Endometrial microvascular endothelial cells (primary cell): ENCODE data around the gene UBC. TPM values are rescaled to one million over a fixed set of nuclear protein-coding genes. Genes with fewer than 3 reads are reported as not detected.
"Not testable (repeated sequence)": the region's sequence is repeated elsewhere in the genome, so short reads cannot be mapped to it uniquely, and the experiment has no call there.

Source experiments
- in situ Hi-C: cut with HindIII; loops from 2 replicates; pipeline ENCODE4 v1.10.0; 2017; ENCODE audit warnings: low sequenced_read_pairs, low pct_unique_long_range_greater_than_20kb; ENCODE audit errors: inconsistent ontology term
- total RNA-seq: library from RNA; depleted of rRNA; stranded (reverse); fragments of >200 nt; gene quantifications from one replicate; pipeline ENCODE4 v1.2.3, GENCODE V29; 2015; ENCODE audit errors: inconsistent ontology term

Gene UBC
- total RNA-seq, 1 donor from 2014 or later: 1,415 TPM

- in situ Hi-C loops: no loop called here
Observed at GRCh38 chr12:124917135-124917840, 2.8 kb upstream of the UBC start.

GRCh38 chr12:124916374-124917134 is 2.1 kb upstream of the UBC start:
- in situ Hi-C loops: no loop called here

- in situ Hi-C loops: no loop called here
Observed at GRCh38 chr12:124915239-124916236, 1.1 kb upstream of the UBC start.

- in situ Hi-C loops: no loop called here
Observed at GRCh38 chr12:124913474-124914391, 717 bp downstream of the UBC start.

- in situ Hi-C loops: not testable (repeated sequence)
Observed at GRCh38 chr12:124912529-124913287, 1.7 kb downstream of the UBC start.

GRCh38 chr12:124911521-124911920 is 2.9 kb downstream of the UBC start:
- in situ Hi-C loops: not testable (repeated sequence)

- in situ Hi-C loops: no loop called here
Observed at GRCh38 chr12:124910561-124911478, 3.6 kb downstream of the UBC start.

- in situ Hi-C loops: no loop called here
Observed at GRCh38 chr12:124909831-124910560, 4.5 kb downstream of the UBC start.

GRCh38 chr12:124906606-124907261 is 7.7 kb downstream of the UBC start:
- in situ Hi-C loops: no loop called here

GRCh38 chr12:124904306-124905098 is 9.9 kb downstream of the UBC start:
- in situ Hi-C loops: no loop called here

- in situ Hi-C loops: no loop called here
Observed at GRCh38 chr12:124902916-124903315, 11.5 kb downstream of the UBC start.

- in situ Hi-C loops: no loop called here
Observed at GRCh38 chr12:124901003-124901402, 13.4 kb downstream of the UBC start.

GRCh38 chr12:124900345-124900795 is 14.1 kb downstream of the UBC start:
- in situ Hi-C loops: not testable (repeated sequence)

GRCh38 chr12:124898923-124899294 is 15.5 kb downstream of the UBC start:
- in situ Hi-C loops: no loop called here
